Activated CD4-positive, alpha-beta T cell treated with anti-CD3 and anti-CD28 coated beads for 36 hours (primary cell): ENCODE results near the gene TNIK. TPM values are rescaled to one million over a fixed set of nuclear protein-coding genes. Genes with fewer than 3 reads are reported as not detected.

ENCODE experiments used
- ATAC-seq: fragments of 200-7000 bp; cut with Tn5 transposase; one replicate; pipeline ENCODE4 v1.10.0; 2021; ENCODE audit warnings: mild to moderate bottlenecking, moderate library complexity
- CTCF ChIA-PET: fragments of 350-600 bp; sonication (Branson Sonifier 250); formaldehyde crosslinking; loops from one replicate; lab custom pipeline; 2021; ENCODE audit warnings: antibody characterized with exemption; lab: Charles Lee
- POLR2A ChIA-PET: fragments of 350-600 bp; sonication (Branson Sonifier 250); formaldehyde crosslinking; loops from one replicate; lab custom pipeline; 2021; ENCODE audit warnings: antibody characterized with exemption, inconsistent platforms; lab: Charles Lee
- DNase-seq: peaks from one replicate; pipeline ENCODE4 v3.0.0-alpha.2; 2020
- H3K27ac Mint-ChIP-seq: one replicate; pipeline ENCODE4 v1.8.0; 2021; ENCODE audit warnings: mixed read lengths
- H3K27me3 Mint-ChIP-seq: one replicate; pipeline ENCODE4 v1.8.0; 2021; ENCODE audit warnings: mixed read lengths
- H3K36me3 Mint-ChIP-seq: one replicate; pipeline ENCODE4 v1.8.0; 2021; ENCODE audit warnings: low read depth, mixed read lengths
- H3K4me1 Mint-ChIP-seq: one replicate; pipeline ENCODE4 v1.8.0; 2021; ENCODE audit warnings: mixed read lengths
- H3K4me3 Mint-ChIP-seq: one replicate; pipeline ENCODE4 v1.8.0; 2021; ENCODE audit warnings: mild to moderate bottlenecking, moderate library complexity, mixed read lengths
- H3K9me3 Mint-ChIP-seq: one replicate; pipeline ENCODE4 v1.8.0; 2021; ENCODE audit warnings: low read depth, mixed read lengths
- intact Hi-C, 2 experiments: fragments of 100-400 bp; cut with DNase I in 1 of 2; cut with micrococcal nuclease in 1 of 2; formaldehyde crosslinking; loops; one replicate each; pipeline versions ENCODE4 v1.14.2 to v1.15.1; 2022 to 2024; cut with DNase I, micrococcal nuclease
- total RNA-seq, 2 experiments: library from RNA; stranded (reverse); gene quantifications; one replicate each; pipeline ENCODE4 v1.2.3, GENCODE V29; 2021

The TNIK gene
- total RNA-seq, 2 experiments from 2014 or later = 28.8 to 34.2 TPM

GRCh38 chr3:171165499-171165921 lies 294.7 kb downstream of the TNIK start:
- POLR2A ChIA-PET = no interaction called here
- peaks cover 41% of the 10 kb centered on the region for H3K36me3 Mint-ChIP-seq
- H3K4me3 Mint-ChIP-seq = no peak overlapping the region
- H3K4me1 Mint-ChIP-seq = peaks cover 28% of the 10 kb centered on the region
- DNase-seq (peak; percentile 28), ATAC-seq (peak; percentile 20)
- intact Hi-C loops = loop anchor here (10.0 kb wide), 2 partner anchors 609 to 669 kb away; no protein-coding TSS in a partner anchor
- CTCF ChIA-PET = interaction anchor here (0.8 to 2.1 kb wide), 7 partner anchors 10 to 402 kb away, joined by 3 to 8 read pairs (median 6); no protein-coding TSS in a partner anchor
- H3K27ac Mint-ChIP-seq = peak overlapping the region; percentile 89
- no peaks in the 10 kb centered on the region for H3K27me3 Mint-ChIP-seq
- peaks cover 6% of the 10 kb centered on the region for H3K9me3 Mint-ChIP-seq

- Mint-ChIP-seq H3K27me3 (no peaks in the 10 kb centered on the region), H3K27ac (no peak overlapping the region), H3K4me1 (peaks cover 28% of the 10 kb centered on the region), H3K9me3 (peaks cover 6% of the 10 kb centered on the region), H3K36me3 (peaks cover 47% of the 10 kb centered on the region), H3K4me3 (no peak overlapping the region)
- intact Hi-C loops = loop anchor here (5.0 to 10.0 kb wide), 4 partner anchors 202 to 671 kb away; no protein-coding TSS in a partner anchor
- DNase-seq (no peak), ATAC-seq (no peak)
- CTCF ChIA-PET = no interaction called here
- POLR2A ChIA-PET = no interaction called here
Observed at GRCh38 chr3:171164067-171164465, 296.1 kb downstream of the TNIK start.

GRCh38 chr3:171163101-171164066 lies 296.8 kb downstream of the TNIK start:
- intact Hi-C loops = loop anchor here (1.0 to 10.0 kb wide), 6 partner anchors 201 to 671 kb away; no protein-coding TSS in a partner anchor
- Mint-ChIP-seq H3K4me3 (no peak overlapping the region), H3K27me3 (no peaks in the 10 kb centered on the region), H3K9me3 (peaks cover 6% of the 10 kb centered on the region), H3K27ac (no peak overlapping the region), H3K36me3 (peaks cover 47% of the 10 kb centered on the region), H3K4me1 (peaks cover 28% of the 10 kb centered on the region)
- CTCF ChIA-PET = interaction anchor here (0.8 to 1.8 kb wide), 31 partner anchors 11 to 978 kb away, joined by 3 to 22 read pairs (median 4); no protein-coding TSS in a partner anchor
- ATAC-seq (no peak), DNase-seq (peak; percentile 25)
- POLR2A ChIA-PET = no interaction called here

GRCh38 chr3:171160325-171160724 lies 299.9 kb downstream of the TNIK start:
- intact Hi-C loops = loop anchor here (5.0 to 10.0 kb wide), 4 partner anchors 198 to 674 kb away; no protein-coding TSS in a partner anchor
- CTCF ChIA-PET = interaction anchor here (0.7 kb wide), 1 partner anchor 512 kb away, joined by 3 read pairs; no protein-coding TSS in a partner anchor
- no peak overlapping the region for H3K4me3 Mint-ChIP-seq

GRCh38 chr3:171159822-171160157 lies 300.4 kb downstream of the TNIK start:
- no peak overlapping the region for H3K27ac Mint-ChIP-seq
- no peaks in the 10 kb centered on the region for H3K27me3 Mint-ChIP-seq
- peaks cover 33% of the 10 kb centered on the region for H3K36me3 Mint-ChIP-seq
- CTCF ChIA-PET = interaction anchor here (0.7 kb wide), 1 partner anchor 513 kb away, joined by 3 read pairs; no protein-coding TSS in a partner anchor
- DNase-seq (no peak), ATAC-seq (no peak)
- intact Hi-C loops = loop anchor here (5.0 to 10.0 kb wide), 4 partner anchors 197 to 675 kb away; no protein-coding TSS in a partner anchor
- no peak overlapping the region for H3K4me3 Mint-ChIP-seq
- peaks cover 5% of the 10 kb centered on the region for H3K4me1 Mint-ChIP-seq
- POLR2A ChIA-PET = no interaction called here
- H3K9me3 Mint-ChIP-seq = peaks cover 6% of the 10 kb centered on the region

More at GRCh38 chr3:171160325-171160724, 299.9 kb downstream of the TNIK start:
- no peaks in the 10 kb centered on the region for H3K27me3 Mint-ChIP-seq
- peaks cover 6% of the 10 kb centered on the region for H3K9me3 Mint-ChIP-seq
- ATAC-seq (no peak), DNase-seq (no peak)
- peaks cover 32% of the 10 kb centered on the region for H3K36me3 Mint-ChIP-seq
- H3K4me1 Mint-ChIP-seq = peaks cover 6% of the 10 kb centered on the region
- POLR2A ChIA-PET = no interaction called here
- no peak overlapping the region for H3K27ac Mint-ChIP-seq

GRCh38 chr3:171159024-171159821 lies 301.0 kb downstream of the TNIK start:
- H3K9me3 Mint-ChIP-seq = peaks cover 6% of the 10 kb centered on the region
- H3K27me3 Mint-ChIP-seq = no peaks in the 10 kb centered on the region
- H3K4me3 Mint-ChIP-seq = no peak overlapping the region
- peaks cover 31% of the 10 kb centered on the region for H3K36me3 Mint-ChIP-seq
- intact Hi-C loops = no loop called here
- POLR2A ChIA-PET = no interaction called here
- DNase-seq (no peak), ATAC-seq (no peak)
- CTCF ChIA-PET = no interaction called here
- peaks cover 5% of the 10 kb centered on the region for H3K4me1 Mint-ChIP-seq
- no peak overlapping the region for H3K27ac Mint-ChIP-seq

GRCh38 chr3:171157980-171158379 lies 302.2 kb downstream of the TNIK start:
- POLR2A ChIA-PET = no interaction called here
- Mint-ChIP-seq H3K36me3 (peaks cover 32% of the 10 kb centered on the region), H3K27me3 (no peaks in the 10 kb centered on the region), H3K4me1 (peaks cover 3% of the 10 kb centered on the region), H3K27ac (no peak overlapping the region), H3K4me3 (no peak overlapping the region), H3K9me3 (peaks cover 3% of the 10 kb centered on the region)
- no peak for DNase-seq
- CTCF ChIA-PET = interaction anchor here (0.9 to 1.1 kb wide), 2 partner anchors 22 to 408 kb away, joined by 3 read pairs; no protein-coding TSS in a partner anchor
- intact Hi-C loops = no loop called here
- no peak for ATAC-seq

GRCh38 chr3:171157286-171157685 lies 302.9 kb downstream of the TNIK start:
- Mint-ChIP-seq H3K4me3 (no peak overlapping the region), H3K27ac (no peak overlapping the region), H3K27me3 (no peaks in the 10 kb centered on the region), H3K4me1 (no peaks in the 10 kb centered on the region), H3K9me3 (no peaks in the 10 kb centered on the region), H3K36me3 (peaks cover 29% of the 10 kb centered on the region)
- DNase-seq = no peak
- ChIA-PET CTCF (no interaction called here), POLR2A (no interaction called here)
- ATAC-seq = no peak
- intact Hi-C loops = no loop called here

GRCh38 chr3:171156401-171157010 lies 303.7 kb downstream of the TNIK start:
- intact Hi-C loops = no loop called here
- no peak for DNase-seq
- no peak overlapping the region for H3K27ac Mint-ChIP-seq

GRCh38 chr3:171155122-171155700 lies 305.0 kb downstream of the TNIK start:
- H3K27ac Mint-ChIP-seq = no peak overlapping the region
- no peak overlapping the region for H3K4me3 Mint-ChIP-seq
- ChIA-PET POLR2A (no interaction called here), CTCF (no interaction called here)
- ATAC-seq (no peak), DNase-seq (no peak)
- no peaks in the 10 kb centered on the region for H3K27me3 Mint-ChIP-seq
- peaks cover 24% of the 10 kb centered on the region for H3K36me3 Mint-ChIP-seq
- H3K4me1 Mint-ChIP-seq = no peaks in the 10 kb centered on the region
- intact Hi-C loops = no loop called here
- no peaks in the 10 kb centered on the region for H3K9me3 Mint-ChIP-seq

More at GRCh38 chr3:171156401-171157010, 303.7 kb downstream of the TNIK start:
- peaks cover 29% of the 10 kb centered on the region for H3K36me3 Mint-ChIP-seq
- CTCF ChIA-PET = no interaction called here
- no peaks in the 10 kb centered on the region for H3K9me3 Mint-ChIP-seq
- H3K4me1 Mint-ChIP-seq = no peaks in the 10 kb centered on the region
- POLR2A ChIA-PET = no interaction called here
- no peak for ATAC-seq
- no peaks in the 10 kb centered on the region for H3K27me3 Mint-ChIP-seq
- no peak overlapping the region for H3K4me3 Mint-ChIP-seq
